SK-N-MC (cell line): Measurements from ENCODE around the gene FRG2C.
"Not testable (repeated sequence)": the region's sequence is repeated elsewhere in the genome, so short reads cannot be mapped to it uniquely, and the experiment has no call there.

Experiments
- DNase-seq: peaks from one replicate; pipeline ENCODE4 v3.0.0-alpha.2; 2011; ENCODE audit warnings: low read depth, low spot score
- H3K27ac ChIP-seq: fragments of 200-600 bp; sonication (generic); 2 replicates; pipeline ENCODE4 v1.5.1; 2016; ENCODE audit warnings: mixed run types
- H3K36me3 ChIP-seq: fragments of 200-600 bp; sonication (generic); 2 replicates; pipeline ENCODE4 v1.6.1; 2017; ENCODE audit warnings: antibody characterized with exemption, low read length, mixed read lengths; ENCODE audit not compliant: insufficient read depth
- H3K4me3 ChIP-seq: fragments of 200-600 bp; sonication (generic); 2 replicates; pipeline ENCODE4 v1.5.1; 2016
- H3K9ac ChIP-seq: fragments of 200-600 bp; sonication (generic); 2 replicates; pipeline ENCODE4 v1.8.0; 2017; ENCODE audit warnings: mixed run types, mixed read lengths; ENCODE audit not compliant: insufficient read length
- H3K9me3 ChIP-seq: fragments of 200-600 bp; sonication (generic); 2 replicates; pipeline ENCODE4 v1.6.1; 2017; ENCODE audit warnings: low read depth, mild to moderate bottlenecking, antibody characterized with exemption, low read length, moderate library complexity, mixed read lengths
- EZH2 ChIP-seq: fragments of 200-600 bp; sonication (generic); IDR thresholded peaks from one replicate; pipeline ENCODE4 v1.6.1; 2017; ENCODE audit warnings: antibody characterized with exemption
- FOXP2 ChIP-seq: optimal IDR thresholded peaks from 2 replicates; pipeline ENCODE3; 2011; ENCODE audit warnings: mild to moderate bottlenecking, moderate library complexity; ENCODE audit not compliant: insufficient read depth; ENCODE audit errors: extremely low read length, control extremely low read depth
- POLR2AphosphoS5 ChIP-seq: IDR thresholded peaks from 2 replicates; pipeline ENCODE4 v1.6.1; 2012; ENCODE audit warnings: mild to moderate bottlenecking, low read depth, low read length, borderline replicate concordance

The FRG2C gene

DNA sequence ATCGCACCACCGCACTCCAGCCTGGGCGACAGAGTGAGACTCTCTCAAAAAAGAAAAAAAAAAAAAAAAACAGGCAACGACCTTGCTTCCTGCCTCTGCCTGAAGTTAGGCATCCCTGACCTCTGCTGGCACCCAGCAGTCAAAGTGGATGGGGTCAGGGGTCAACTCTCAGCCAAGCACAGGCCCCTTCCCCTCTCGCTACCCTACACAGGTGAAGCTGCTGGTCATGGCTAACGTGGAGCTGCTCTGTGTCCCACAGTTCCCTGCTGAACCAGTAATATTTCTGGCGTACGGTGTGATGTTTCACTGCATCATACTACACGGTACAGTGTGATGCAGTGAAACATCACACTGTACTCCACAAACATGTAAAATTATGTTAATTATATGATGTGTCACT is 13.9 kb upstream of the FRG2C start:
- H3K27ac ChIP-seq, result no peak overlapping the region
- no peak for DNase-seq
- no peak for TF ChIP-seq POLR2AphosphoS5
- TF ChIP-seq FOXP2, result no peak
- TF ChIP-seq EZH2, result no peak
- no peak overlapping the region for H3K9ac ChIP-seq
- H3K9me3 ChIP-seq, result no peaks in the 10 kb centered on the region
- H3K4me3 ChIP-seq, result no peak overlapping the region
- no peaks in the 10 kb centered on the region for H3K36me3 ChIP-seq

DNA sequence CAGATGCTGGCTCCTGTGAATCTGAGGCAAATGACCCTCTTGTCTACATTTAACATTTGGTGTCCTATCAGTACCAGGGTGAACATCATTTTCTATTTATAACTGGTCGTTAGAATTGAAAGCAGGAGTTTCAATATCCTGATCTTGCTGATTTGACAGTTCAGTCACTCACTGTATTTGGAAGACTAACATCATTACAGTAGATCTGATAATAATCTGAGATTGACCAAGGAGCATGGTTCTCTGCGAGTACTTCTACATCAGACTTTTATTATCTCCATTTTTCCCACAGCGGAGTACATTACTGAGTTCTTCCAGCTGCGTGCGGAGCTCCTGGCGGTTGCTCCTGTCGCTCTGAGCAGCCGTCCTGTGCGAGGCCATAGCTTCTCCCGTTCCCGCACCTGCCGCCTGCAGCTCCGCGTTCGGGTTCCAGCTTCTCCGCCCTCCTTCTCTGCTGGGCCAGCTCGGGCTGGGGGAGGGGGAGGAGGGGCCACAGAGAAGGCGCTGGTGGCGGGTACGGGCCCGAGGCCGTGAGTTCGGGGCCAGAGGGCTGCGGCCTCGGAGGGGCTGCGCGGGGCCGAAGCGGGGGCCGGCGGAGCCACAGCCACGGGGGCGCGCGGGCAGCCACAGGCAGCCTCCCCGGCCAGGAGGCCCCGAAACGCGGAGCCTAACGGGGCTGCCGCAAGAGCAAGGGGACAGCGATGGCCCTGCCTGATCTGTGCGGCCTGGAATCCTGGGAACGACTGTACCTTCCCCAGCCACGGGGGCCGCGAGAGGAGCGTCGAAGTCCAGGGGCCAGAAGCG is 8.8 kb upstream of the FRG2C start:
- not testable (repeated sequence) for H3K27ac ChIP-seq, H3K9ac ChIP-seq, DNase-seq, H3K36me3 ChIP-seq, H3K4me3 ChIP-seq, H3K9me3 ChIP-seq

DNA sequence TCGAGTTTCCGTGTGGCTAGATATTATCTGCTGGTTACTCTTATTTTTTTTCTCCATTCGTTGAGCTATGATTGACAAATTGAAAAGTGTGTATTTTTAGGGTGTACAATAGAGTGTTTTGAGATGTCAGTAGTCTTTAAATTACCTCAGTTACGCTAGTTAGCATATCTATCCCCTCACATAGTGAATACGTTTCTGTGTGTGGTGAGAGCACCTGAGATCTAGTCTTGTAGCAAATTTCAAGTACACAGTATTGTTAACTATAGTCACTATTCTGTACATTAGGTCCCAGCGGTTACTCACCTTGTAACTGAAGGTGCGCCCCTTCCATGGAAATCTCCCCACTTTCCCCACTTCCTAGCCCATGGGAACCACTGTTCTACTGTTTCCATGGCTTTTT is 8.2 kb upstream of the FRG2C start:
- H3K36me3 ChIP-seq, H3K9me3 ChIP-seq, H3K9ac ChIP-seq, DNase-seq, H3K4me3 ChIP-seq, H3K27ac ChIP-seq: not testable (repeated sequence)

DNA sequence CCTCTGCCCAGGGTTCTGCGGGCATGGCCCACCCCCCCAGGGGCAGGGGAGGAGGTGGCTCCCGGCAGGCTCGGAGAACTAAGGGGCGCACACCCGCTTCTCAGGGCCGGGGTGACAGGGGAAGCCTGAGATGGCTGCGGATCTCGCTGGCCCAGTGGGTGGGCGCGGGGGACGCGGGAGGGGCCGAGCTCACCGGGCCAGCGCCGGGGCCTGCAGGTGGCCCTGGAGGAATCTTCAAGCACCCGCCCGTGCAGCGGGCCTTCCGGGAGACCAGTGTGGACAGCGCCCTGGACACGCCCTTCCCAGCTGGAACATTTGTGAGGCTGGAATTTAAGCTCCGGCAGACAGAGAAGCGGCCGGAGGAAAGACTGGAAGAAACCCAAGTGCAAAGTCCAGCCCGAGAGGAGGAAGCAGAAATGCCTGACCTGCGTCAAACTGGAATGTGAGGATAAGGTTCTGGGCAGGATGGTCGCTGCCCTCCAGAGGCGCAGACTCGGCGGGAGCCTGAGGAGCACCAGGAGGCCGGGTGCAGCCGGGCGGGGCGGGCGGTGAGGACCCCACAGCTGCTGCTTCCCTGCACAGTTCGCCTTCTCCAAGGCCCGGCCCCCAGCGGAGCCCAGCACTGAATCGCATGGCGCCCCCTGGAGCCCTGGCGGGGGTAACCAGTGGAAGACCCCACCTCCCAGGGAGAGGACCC is 5.6 kb upstream of the FRG2C start:
- H3K9ac ChIP-seq, DNase-seq, H3K27ac ChIP-seq, H3K4me3 ChIP-seq, H3K9me3 ChIP-seq, H3K36me3 ChIP-seq: not testable (repeated sequence)

DNA sequence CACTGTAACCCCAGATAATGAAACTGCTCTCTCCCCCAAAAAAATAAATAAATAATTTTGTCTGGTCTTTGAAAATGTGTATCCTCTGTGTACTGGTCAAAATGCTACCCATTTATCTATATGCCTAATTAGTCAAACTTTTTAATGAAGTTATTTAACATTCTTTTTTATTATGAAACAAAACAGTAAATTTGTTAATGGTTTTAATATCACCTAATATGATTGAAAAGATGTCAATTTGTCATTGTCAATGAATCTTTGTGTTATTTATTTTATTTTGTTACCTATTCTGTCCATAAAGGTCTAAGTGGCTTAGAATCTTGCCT is 5.1 kb upstream of the FRG2C start:
- DNase-seq, H3K9ac ChIP-seq, H3K4me3 ChIP-seq, H3K9me3 ChIP-seq, H3K27ac ChIP-seq, H3K36me3 ChIP-seq: not testable (repeated sequence)

DNA sequence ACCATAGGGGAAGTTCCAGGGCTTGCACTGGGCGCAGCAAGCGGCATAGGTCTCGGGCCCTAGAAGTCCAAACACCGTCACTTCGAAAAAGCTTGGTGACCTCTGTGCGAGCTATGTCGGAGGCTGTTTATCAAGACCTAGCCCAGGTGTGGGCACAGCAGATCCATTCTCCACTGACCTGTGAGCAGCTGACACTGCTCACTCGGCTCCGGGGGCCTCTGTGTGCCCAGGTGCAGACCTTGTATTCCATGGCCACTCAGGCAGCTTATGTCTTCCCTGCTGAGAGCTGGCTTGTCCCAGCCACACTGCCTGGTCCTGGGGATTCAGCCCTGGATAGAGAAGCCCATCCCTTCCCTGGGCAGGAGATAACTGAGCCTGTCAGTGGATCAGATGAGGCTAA is 1.5 kb downstream of the FRG2C start:
- not testable (repeated sequence) for H3K27ac ChIP-seq, H3K9ac ChIP-seq, DNase-seq, H3K4me3 ChIP-seq, H3K9me3 ChIP-seq, H3K36me3 ChIP-seq

DNA sequence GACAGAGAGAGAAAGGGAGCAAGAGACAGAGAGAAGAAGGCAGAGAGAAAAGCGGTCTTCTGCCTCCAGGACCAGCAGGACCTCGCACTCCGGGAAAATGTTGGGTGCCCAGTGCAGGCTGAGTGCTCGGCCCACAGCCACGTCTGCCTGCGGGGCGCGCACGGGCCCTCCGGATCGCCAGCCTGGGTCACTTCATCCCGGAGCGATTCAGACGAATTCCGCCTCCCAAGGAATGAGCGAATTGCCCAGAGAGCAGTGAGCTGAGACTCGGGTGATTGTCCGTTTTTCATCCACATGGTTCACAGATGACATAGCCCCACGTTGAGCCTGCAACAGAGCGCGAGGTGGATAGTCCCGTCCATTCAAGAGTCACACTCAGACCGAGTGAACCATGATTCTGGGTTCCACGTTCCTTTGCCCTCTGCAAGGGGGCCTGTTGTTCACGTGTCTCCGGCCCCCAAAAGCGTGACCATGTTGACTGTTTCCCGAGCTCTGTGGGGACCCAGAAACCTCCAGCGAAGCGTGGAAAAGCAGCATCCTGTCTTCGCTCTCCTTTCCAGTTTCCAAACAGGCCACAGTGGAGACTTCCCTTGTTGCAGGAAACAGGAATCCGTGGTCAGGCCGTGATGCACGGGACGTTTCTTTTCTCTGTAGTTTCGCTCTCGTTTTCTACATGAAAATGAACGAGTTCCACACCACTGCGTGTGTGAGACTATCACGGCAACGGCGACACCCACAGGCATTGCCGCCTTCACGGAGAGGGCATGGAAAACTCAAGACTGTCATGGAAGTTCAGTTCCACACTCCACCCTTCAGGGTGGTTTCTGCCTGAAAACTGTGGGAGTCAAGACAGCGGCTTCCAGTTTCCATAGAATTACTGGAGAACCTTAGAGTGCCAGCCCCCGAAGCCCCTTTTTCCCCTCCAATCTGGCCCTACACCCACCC is 3.9 kb downstream of the FRG2C start:
- not testable (repeated sequence) for H3K36me3 ChIP-seq, DNase-seq, H3K27ac ChIP-seq, H3K9ac ChIP-seq, H3K9me3 ChIP-seq, H3K4me3 ChIP-seq

DNA sequence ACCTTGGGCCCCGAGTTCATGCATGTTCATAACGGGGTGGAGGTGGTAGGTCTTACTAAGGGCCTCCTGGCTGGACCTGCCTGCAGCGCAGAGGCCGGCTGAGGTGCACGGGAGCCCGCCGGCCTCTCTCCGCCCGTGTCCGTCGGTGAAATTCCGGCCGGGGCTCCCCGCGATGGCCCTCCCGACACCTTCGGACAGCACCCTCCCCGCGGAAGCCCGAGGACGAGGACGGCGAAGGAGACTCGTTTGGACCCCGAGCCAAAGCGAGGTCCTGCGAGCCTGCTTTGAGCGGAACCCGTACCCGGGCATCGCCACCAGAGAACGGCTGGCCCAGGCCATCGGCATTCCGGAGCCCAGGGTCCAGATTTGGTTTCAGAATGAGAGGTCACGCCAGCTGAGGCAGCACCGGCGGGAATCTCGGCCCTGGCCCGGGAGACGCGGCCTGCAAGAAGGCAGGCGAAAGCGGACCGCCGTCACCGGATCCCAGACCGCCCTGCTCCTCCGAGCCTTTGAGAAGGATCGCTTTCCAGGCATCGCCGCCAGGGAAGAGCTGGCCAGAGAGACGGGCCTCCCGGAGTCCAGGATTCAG is 4.7 kb downstream of the FRG2C start:
- H3K9me3 ChIP-seq, DNase-seq, H3K27ac ChIP-seq, H3K36me3 ChIP-seq, H3K9ac ChIP-seq, H3K4me3 ChIP-seq: not testable (repeated sequence)

DNA sequence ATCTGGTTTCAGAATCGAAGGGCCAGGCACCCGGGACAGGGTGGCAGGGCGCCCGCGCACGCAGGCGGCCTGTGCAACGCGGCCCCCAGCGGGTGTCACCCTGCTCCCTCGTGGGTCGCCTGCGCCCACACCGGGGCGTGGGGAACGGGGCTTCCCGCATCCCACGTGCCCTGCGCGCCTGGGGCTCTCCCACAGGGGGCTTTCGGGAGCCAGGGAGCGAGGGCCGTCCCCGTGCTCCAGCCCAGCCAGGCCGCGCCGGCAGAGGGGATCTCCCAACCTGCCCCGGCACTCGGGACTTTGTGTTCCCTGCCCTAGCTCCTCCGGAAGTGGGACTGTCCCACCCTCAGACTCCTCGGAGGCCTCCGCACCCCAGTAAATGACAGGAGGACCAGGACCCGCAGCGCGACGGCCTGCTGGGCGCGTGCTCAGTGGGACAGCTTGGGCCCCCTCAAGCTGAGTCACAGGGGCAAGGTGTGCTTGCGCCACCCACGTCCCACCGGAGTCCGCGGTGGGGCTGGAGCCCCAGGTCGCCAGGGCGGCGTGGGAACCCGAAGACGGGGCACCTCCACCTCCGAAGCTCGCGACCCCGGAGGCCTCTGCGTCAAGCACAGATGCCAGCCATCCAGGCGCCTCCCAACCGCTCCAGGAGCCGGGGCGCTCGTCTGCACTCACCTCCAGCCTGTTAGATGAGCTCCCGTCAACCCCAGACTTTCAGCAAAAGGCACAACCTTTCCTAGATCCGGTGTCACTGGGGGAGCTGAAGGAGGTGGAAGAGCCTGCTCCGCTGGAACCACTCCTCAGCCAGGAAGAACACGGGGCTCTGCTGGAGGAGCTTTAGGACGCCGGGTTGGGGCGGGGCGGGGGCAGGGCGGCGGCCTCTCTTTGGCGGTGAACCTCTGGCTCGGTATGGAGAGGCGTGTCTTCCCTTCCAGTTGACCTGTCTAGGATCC is 5.5 kb downstream of the FRG2C start:
- not testable (repeated sequence) for H3K4me3 ChIP-seq, H3K27ac ChIP-seq, H3K9ac ChIP-seq, DNase-seq, H3K9me3 ChIP-seq, H3K36me3 ChIP-seq

DNA sequence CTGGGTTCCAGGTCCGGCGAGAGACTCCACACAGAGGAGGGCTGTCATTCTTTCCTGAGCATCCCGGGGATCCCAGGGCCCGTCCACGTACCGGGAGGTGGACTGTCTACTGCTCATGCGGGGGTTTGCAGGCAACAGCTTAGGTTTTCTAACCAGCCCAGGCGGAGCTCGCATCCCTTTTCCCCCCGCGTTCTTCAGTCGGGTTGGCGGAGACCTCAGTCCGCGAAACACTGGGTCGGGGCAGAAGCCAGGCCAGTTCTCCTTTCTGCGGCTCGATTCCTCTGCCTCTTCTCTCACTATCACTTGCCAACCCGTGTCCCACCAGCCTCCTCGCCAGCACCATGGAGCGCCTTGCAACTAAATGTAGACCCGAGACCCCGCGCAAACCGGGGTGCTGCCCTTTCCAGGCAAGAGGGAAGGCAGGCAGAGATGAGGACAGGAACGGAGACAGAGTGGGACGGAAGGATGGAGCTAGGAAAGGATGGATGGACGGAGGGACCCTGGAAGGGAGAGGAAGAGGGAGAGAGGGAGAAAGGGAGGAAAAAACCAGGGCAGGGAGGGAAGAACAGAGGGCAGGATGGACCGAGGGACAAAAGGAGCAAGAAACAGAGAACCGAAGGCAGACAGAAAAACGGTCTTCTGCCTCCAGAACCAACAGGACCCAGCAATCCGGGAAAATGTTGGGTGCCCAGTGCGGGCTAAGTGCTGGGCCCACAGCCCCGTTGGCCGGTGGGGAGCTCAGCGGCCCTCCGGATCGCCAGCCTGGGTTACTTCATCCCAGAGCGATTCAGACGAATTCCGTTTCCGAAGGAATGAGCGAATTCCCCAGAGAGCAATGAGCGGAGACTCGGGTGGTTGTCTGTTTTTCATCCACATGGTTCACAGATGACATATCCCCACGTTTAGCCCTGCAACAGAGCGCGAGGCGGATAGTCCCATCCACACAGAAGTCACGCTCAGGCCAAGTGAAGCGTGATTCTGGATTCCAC is 6.5 kb downstream of the FRG2C start:
- not testable (repeated sequence) for H3K36me3 ChIP-seq, H3K4me3 ChIP-seq, H3K9ac ChIP-seq, DNase-seq, H3K9me3 ChIP-seq, H3K27ac ChIP-seq

DNA sequence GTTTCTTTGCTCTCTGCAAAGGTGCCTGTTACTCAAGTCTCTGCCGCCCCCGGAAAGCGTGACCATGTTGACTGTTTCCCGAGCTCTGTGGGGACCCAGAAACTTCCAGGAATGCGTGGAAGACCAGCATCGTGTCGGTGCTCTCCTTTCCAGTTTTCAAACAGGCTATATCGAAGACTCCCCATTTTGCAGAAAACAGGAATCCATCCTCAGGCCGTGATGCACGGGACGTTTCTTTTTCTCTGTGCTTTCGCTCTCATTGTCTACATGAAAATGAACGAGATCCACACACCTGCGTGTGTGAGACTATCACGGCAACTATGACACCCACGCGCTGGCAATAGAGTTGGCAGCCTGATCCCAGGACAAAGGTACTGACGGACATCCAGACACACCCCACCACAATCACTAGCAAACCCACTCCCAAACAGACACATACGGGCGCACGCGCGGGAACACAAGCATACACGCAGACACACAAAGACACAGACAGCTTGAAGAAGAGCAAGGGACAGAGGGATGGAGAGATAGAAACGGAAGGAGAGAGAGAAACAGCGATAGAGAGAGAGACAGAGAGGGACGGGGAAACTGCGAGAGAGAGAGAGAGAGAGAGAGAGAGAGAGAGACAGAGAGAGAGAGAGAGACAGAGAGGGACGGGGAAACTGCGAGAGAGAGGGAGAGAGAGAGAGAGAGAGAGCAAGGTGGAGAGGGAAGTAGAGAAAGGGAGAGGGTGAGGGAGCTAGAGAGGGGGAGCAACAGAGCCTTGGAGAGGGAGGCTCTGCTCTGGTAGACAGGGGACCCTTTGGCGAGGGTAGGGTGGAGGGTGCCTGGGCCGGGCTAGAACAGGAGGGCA is 7.4 kb downstream of the FRG2C start:
- H3K27ac ChIP-seq, H3K9ac ChIP-seq, DNase-seq, H3K9me3 ChIP-seq, H3K36me3 ChIP-seq, H3K4me3 ChIP-seq: not testable (repeated sequence)
